ENCODE measurements around the gene FIGNL2.

FIGNL2 gene

GRCh38 chr12:51879102-51879501 is 30.6 kb upstream of the FIGNL2 start:
- TF ChIP-seq, protein P1, sequence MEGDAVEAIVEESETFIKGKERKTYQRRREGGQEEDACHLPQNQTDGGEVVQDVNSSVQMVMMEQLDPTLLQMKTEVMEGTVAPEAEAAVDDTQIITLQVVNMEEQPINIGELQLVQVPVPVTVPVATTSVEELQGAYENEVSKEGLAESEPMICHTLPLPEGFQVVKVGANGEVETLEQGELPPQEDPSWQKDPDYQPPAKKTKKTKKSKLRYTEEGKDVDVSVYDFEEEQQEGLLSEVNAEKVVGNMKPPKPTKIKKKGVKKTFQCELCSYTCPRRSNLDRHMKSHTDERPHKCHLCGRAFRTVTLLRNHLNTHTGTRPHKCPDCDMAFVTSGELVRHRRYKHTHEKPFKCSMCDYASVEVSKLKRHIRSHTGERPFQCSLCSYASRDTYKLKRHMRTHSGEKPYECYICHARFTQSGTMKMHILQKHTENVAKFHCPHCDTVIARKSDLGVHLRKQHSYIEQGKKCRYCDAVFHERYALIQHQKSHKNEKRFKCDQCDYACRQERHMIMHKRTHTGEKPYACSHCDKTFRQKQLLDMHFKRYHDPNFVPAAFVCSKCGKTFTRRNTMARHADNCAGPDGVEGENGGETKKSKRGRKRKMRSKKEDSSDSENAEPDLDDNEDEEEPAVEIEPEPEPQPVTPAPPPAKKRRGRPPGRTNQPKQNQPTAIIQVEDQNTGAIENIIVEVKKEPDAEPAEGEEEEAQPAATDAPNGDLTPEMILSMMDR (IDR thresholded peaks at IDR 0.05; ENCODE audit: control extremely low read depth, extremely low read depth, low read depth, missing control alignments), result no peak
- DNase-seq (ENCODE audit: extremely low spot score), result no peak
- ChIA-PET CTCF (interaction anchor here (0.8 to 1.0 kb wide), 2 partner anchors 10 to 146 kb away, joined by 3 read pairs; no protein-coding TSS in a partner anchor), POLR2A (no interaction called here)

DNA sequence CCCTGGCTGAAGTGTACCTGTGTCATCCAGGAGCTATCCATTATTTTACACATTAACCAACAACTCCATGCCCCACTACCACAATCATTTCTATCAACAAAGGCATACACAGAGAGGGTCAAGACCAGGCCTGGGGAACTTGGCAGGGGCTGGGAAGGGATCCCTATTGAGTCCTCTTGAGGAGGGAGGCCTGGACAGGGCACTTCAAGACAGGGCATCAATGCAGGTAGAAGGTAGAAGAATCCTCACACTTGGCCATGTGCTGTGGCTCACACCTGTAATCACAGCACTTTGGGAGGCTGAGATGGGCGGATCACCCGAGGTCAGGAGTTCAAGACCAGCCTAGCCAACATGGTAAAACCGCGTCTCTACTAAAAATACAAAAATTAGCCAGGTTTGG is 26.0 kb upstream of the FIGNL2 start:
- DNase-seq (ENCODE audit: extremely low spot score), result no peak
- ChIA-PET CTCF (interaction anchor here (0.7 to 3.5 kb wide), 17 partner anchors 10 to 491 kb away, joined by 3 to 18 read pairs (median 4); partner anchors contain the start of gene ANKRD33), POLR2A (no interaction called here)
- TF ChIP-seq, protein P1 (IDR thresholded peaks at IDR 0.05; ENCODE audit: control extremely low read depth, extremely low read depth, low read depth, missing control alignments), result no peak

- CTCF ChIA-PET, result interaction anchor here (1.4 to 3.5 kb wide), 2 partner anchors 10 to 453 kb away, joined by 3 to 17 read pairs; no protein-coding TSS in a partner anchor
- TF ChIP-seq, protein P1 (IDR thresholded peaks at IDR 0.05; ENCODE audit: control extremely low read depth, extremely low read depth, low read depth, missing control alignments), result no peak
- POLR2A ChIA-PET, result no interaction called here
- no peak for DNase-seq (ENCODE audit: extremely low spot score)
Measured at GRCh38 chr12:51874000-51874399, 25.5 kb upstream of the FIGNL2 start.

DNA sequence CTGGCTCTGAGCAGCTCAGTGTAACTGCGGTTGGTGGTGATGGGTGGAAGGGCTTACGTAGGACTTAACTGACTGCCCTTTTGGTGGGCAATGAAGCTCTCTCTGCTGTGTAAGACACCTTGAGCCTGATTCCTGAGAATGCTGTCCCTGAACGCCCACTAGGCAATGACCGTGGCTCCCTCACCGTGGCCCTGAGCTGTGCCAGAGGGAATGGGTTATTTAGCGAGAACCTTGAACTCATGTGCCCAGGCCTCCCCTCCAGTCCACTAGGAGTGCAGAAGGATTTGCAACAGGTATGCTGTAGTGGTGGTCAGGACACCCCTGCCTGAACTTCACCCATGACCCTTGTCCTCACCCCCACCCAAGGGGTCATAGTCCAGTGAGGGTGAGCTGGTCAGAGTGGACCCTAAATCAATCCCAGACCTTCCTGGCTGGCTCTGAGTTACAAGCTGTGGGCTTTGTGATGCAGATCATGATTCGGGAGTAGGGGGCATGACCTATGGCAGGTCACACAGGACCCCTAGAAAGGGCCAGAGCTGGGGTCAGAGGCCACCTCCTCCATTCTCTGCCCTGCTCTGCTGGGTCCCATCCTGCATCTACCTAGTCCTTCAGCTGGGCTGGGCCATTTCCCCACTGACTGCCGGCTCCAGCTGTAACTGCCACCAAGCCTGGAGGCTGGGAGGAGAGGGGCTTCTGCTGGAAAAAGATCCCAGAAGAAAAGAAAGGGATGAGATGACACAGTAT is 24.9 kb upstream of the FIGNL2 start:
- ChIA-PET POLR2A (interaction anchor here (0.5 kb wide), 1 partner anchor 339 kb away, joined by 3 read pairs; no protein-coding TSS in a partner anchor), CTCF (interaction anchor here (1.1 to 3.5 kb wide), 3 partner anchors 9 to 453 kb away, joined by 3 to 17 read pairs (median 3); no protein-coding TSS in a partner anchor)
- TF ChIP-seq, protein P1 (IDR thresholded peaks at IDR 0.05; ENCODE audit: control extremely low read depth, extremely low read depth, low read depth, missing control alignments), result no peak
- no peak for DNase-seq (ENCODE audit: extremely low spot score)

GRCh38 chr12:51872689-51872981 is 24.1 kb upstream of the FIGNL2 start:
- POLR2A ChIA-PET, result interaction anchor here (0.5 kb wide), 1 partner anchor 338 kb away, joined by 3 read pairs; no protein-coding TSS in a partner anchor
- no peak for DNase-seq (ENCODE audit: extremely low spot score)
- CTCF ChIA-PET, result interaction anchor here (1.1 to 3.5 kb wide), 2 partner anchors 9 to 449 kb away, joined by 3 to 17 read pairs; no protein-coding TSS in a partner anchor
- TF ChIP-seq, protein P1 (IDR thresholded peaks at IDR 0.05; ENCODE audit: control extremely low read depth, extremely low read depth, low read depth, missing control alignments), result no peak

GRCh38 chr12:51871918-51872688 is 23.6 kb upstream of the FIGNL2 start:
- TF ChIP-seq, protein P1 (IDR thresholded peaks at IDR 0.05; ENCODE audit: control extremely low read depth, extremely low read depth, low read depth, missing control alignments), result no peak
- no peak for DNase-seq (ENCODE audit: extremely low spot score)
- ChIA-PET POLR2A (no interaction called here), CTCF (interaction anchor here (1.4 to 1.7 kb wide), 2 partner anchors 29 to 451 kb away, joined by 3 to 5 read pairs; no protein-coding TSS in a partner anchor)
